Measurements from ENCODE around the gene FAM9C.

FAM9C gene

GRCh38 chrX:13001961-13002671 is 42.3 kb downstream of the FAM9C start:
- DNase-seq: no peak

GRCh38 chrX:13001097-13001496 is 43.3 kb downstream of the FAM9C start:
- DNase-seq: no peak

- no peak for DNase-seq
Observed at GRCh38 chrX:13000301-13000811, 44.1 kb downstream of the FAM9C start.

- DNase-seq: no peak
Observed at GRCh38 chrX:12999422-12999821, 45.0 kb downstream of the FAM9C start.

- DNase-seq: no peak
Observed at GRCh38 chrX:12997906-12998687, 46.3 kb downstream of the FAM9C start.

GRCh38 chrX:12996934-12997435 is 47.4 kb downstream of the FAM9C start:
- DNase-seq: no peak

- no peak for DNase-seq
Observed at GRCh38 chrX:12994321-12994720, 50.1 kb downstream of the FAM9C start.

GRCh38 chrX:12993826-12994225 is 50.6 kb downstream of the FAM9C start:
- DNase-seq: no peak

GRCh38 chrX:12992544-12993118 is 51.8 kb downstream of the FAM9C start:
- DNase-seq: no peak

GRCh38 chrX:12991575-12991974 is 52.8 kb downstream of the FAM9C start:
- no peak for DNase-seq

GRCh38 chrX:12989461-12989860 is 55.0 kb downstream of the FAM9C start:
- DNase-seq: no peak

GRCh38 chrX:12988797-12989196 is 55.6 kb downstream of the FAM9C start:
- no peak for DNase-seq

GRCh38 chrX:12987900-12988594 is 56.4 kb downstream of the FAM9C start:
- DNase-seq: no peak

GRCh38 chrX:12987340-12987739 is 57.1 kb downstream of the FAM9C start:
- no peak for DNase-seq

GRCh38 chrX:12986886-12987285 is 57.5 kb downstream of the FAM9C start:
- no peak for DNase-seq

- DNase-seq: no peak
Observed at GRCh38 chrX:12986164-12986779, 58.1 kb downstream of the FAM9C start.

Data from stimulated activated CD4-positive, alpha-beta T cell treated with anti-CD3 and anti-CD28 coated beads, Interleukin-12 subunit alpha, Interleukin-12 subunit beta, amount 100 ng/mL, for 4 hours (primary cell).